Activated naive CD4-positive, alpha-beta T cell treated with anti-CD3 and anti-CD28 coated beads, Interleukin-2, amount 50 U/mL, for 16 hours (primary cell): ENCODE measurements around the gene LMAN2.
"Not testable (repeated sequence)": the region's sequence is repeated elsewhere in the genome, so short reads cannot be mapped to it uniquely, and the experiment has no call there.

ENCODE experiments used
- DNase-seq: peaks from one replicate; pipeline ENCODE4 v3.0.0-alpha.2; 2020

LMAN2 gene

GRCh38 chr5:177325868-177326381, 25.5 kb downstream of the LMAN2 start:
- DNase-seq, result no peak

DNA sequence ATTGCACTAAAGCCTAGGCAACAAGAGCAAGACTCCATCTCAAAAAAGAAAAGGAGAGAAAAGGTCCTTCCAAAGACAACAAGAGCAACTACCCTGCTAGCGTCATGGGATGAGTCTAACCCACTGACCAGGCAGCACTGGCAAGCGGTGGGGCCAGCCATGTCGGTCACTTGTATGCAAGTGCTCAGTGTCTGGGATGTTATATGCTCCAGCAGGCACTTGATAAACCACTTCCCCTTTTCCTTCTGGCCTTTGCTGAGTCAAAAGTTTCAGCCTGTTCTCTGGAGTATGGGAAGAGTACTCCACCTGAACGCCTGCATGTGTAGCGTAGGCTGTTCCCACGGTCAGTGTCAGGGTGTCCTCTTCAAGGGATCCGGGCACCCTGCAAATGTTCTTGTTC, 30.6 kb downstream of the LMAN2 start:
- DNase-seq, result no peak

- no peak for DNase-seq
Measured at GRCh38 chr5:177319913-177320588, 31.4 kb downstream of the LMAN2 start.

DNA sequence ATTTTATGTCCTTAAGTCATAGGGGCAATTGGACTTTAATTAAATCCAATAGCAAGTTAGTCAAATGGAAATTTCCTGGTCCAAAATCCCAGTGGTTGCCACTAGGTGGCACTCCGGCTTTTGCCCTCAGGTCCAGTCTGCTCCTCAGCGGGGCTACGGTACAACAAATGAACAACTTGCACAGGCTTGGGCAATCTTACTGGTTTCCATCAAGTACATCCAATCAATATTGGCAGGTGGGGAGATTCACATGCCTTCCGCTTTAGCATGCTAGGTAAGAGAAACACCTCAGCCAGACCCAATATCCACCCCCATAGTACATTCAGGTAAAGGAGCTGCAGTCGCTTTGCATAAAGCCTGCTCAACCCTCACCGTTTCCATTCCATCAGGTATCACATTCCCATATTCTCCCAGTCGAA, 33.5 kb downstream of the LMAN2 start:
- peak; percentile 75 for DNase-seq

GRCh38 chr5:177316005-177316404, 35.5 kb downstream of the LMAN2 start:
- DNase-seq, result no peak

GRCh38 chr5:177315411-177315810, 36.1 kb downstream of the LMAN2 start:
- DNase-seq, result no peak

DNA sequence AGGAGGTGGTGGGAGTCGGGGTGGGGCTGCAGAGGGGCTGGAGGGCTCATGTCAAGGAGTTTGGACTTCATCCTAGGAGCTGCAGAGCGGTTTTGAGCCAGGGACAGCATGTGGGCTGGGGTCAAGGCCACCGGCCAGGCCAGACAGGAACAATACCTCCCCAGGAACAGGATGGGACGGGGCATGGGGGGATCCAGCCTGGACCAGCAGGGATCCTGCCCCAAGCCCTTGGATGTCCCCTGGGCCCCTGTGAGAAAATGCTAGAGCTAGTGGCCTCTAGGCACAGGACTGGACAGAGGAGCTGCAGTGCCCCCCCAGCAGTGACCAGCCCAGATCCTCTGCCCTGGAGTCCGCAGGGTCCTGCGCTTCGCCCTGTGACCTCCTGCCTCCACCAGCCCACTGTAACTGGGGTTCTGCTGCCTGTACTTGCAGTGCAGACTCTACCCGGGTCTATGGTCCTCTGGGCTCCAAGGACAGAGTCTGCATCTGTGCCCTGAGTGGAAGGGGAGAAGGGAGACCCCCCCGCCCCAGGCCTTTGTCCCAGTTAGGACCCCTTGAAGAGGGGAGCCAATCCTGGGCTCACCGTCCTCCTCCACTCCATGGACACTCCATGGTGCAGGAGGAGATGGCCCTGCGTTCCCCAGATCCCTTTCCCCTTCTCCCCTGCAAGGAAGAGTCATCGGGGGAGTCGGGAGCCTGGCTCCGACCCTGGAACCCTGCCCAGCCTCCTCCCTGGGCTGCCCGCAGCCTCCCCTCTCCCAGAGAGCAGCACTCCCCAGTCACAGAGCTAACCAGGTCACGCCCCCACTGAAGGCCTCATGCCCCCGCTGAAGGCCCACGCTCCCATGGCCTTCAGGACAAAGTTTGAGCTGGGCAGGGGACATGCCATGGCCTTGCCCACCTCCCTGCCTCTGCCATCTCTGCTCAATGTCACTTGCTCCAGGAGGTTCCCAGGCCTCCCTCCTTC, 36.8 kb downstream of the LMAN2 start:
- no peak for DNase-seq

GRCh38 chr5:177313561-177314259, 37.8 kb downstream of the LMAN2 start:
- no peak for DNase-seq

DNA sequence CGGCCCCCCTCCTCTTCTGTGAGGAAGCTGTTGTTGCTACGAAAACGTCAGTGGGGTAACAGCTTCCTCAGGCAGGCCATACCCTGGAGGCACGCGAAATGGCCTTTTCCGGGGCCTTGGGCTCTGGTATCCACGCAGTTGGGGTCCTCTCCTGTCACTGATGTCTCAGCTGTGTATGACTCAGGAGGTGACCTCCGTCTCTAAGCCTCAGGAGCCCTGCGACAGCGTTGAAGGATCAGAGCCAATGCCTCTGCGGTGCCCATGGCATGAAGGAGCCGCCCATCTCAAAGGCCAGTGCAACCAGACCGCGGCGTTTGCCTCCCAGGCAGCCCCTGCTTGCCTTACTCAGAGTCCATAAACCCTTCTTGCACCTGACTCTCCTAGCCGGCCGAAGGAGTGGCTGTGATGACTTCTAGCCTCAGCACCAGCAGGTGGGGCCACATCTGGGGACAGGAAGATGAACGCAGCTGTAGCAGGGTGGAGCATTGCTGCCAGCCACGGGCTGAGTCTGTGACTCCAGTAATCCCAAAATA, 38.8 kb downstream of the LMAN2 start:
- no peak for DNase-seq

DNA sequence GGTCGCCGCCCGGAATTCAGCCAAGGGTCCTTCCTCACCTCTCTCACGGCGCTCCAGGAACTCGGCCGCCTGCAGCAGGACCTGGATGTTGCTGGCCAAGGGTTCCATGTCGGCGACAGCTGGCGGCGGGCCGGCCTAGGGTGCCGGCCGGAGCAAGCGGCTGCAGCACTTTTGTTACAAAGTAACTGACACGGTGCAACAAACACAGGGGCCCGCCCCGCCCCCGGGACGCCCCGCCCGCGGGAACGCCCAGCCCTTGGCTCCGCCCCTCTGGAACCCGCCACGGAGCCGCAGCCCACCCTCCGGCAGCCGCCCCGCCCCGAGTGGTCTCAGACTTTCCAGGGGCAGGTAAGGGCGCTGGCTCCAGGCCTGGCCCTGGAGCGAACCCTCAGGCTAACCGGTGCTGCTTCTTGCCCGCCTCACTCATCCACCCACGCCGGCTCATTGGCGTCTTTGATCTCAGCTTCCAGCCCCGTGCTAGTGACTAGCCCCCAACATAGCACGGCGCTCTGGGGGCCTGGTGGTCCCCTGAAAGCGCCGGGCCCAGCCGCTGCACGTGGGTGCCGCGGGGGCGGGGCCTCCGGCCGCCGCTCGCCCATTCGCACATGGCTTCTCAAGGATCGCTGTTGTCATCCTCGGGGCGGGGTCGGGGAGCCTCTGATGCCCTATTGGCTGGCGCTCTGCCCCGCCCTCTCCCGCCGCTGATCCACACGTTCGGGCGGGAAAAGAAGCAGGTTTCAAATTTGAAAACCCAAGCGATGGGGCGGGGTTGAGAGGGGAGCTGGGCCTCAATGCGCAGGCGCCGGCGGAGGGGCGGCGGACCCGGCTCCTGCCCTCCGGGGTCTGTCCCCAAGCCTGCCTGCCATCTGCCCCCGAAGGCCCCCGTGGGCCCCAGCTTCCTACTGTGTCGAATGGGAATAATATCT, 39.5 kb downstream of the LMAN2 start, which contains the start of gene MXD3:
Gene MXD3, minus strand, starts transcription at position 176 of the 926 bp plus-strand sequence. Its CDS starts 68 bp downstream, at position 108.
- DNase-seq, result peak; percentile 98

DNA sequence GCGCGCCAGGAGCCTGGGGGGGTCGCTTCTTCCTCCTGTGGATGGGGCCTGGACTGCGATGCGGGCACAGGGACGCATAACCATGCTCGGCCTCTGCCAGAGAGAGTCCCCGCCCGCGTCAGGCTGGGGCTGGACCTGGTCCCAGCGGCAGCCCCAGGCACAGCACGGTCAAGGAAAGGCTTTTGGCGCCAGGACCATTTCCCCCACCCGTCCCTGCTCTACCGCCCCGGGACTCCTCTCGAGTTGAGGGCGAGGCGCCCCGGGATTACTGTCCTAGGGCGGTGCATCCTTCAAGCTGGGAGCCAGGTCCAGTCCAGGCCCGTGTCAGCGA, 40.1 kb downstream of the LMAN2 start:
- DNase-seq, result no peak

DNA sequence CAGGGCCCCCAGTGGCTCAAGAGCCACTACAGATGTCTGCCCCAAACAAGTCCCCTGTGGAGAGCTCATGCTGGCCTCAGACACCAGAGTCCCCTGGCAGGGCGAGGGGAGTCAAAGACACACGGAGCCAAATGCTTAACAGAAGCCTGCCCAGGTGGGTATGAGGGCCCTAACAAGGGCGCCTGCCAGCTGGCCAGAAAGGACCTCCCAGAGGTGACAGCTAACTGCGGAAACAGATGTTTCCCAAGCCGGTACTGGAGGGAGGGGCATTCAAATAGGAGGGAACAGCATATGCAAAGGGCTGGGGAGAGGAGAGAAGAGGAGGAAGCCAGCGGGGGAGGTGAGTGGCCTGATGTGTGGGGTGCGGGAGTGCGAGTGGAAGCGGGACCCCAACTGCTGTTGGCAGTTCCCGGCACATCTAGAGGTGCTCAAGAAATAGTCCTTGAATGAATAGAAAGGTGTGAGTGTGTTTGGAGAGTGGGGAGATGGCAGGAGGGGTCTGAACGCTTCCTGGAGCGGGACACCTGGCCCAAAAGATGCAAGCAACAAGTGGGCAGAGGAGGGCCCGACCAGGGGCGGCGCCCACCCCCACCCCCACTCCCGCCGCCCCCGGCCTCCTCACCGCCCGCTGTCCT, 40.6 kb downstream of the LMAN2 start:
- no peak for DNase-seq

DNA sequence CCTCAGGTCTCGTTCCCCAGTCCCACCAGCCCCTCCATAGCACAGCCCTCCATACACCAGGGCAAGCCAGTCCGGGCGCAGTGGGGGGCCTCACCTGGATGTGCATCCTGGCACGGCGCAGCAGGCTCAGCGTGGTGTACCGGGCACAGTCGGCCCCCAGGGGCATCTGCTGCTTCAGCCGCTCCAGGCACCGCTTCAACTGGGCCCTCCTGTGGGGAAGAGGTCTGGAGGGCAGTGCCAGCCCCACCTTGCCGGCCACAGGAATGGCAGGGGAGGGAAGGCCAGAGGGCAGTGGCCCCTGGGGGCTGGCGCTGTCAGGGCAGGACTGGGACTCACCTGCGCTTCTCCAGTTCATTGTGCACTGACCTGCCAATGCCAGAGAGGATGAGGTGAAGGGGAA, 41.1 kb downstream of the LMAN2 start:
- no peak for DNase-seq

GRCh38 chr5:177309351-177310191, 41.9 kb downstream of the LMAN2 start:
- peak; percentile 74 for DNase-seq

GRCh38 chr5:177308740-177309139, 42.7 kb downstream of the LMAN2 start:
- no peak for DNase-seq

GRCh38 chr5:177307544-177308363, 43.7 kb downstream of the LMAN2 start:
- no peak for DNase-seq

DNA sequence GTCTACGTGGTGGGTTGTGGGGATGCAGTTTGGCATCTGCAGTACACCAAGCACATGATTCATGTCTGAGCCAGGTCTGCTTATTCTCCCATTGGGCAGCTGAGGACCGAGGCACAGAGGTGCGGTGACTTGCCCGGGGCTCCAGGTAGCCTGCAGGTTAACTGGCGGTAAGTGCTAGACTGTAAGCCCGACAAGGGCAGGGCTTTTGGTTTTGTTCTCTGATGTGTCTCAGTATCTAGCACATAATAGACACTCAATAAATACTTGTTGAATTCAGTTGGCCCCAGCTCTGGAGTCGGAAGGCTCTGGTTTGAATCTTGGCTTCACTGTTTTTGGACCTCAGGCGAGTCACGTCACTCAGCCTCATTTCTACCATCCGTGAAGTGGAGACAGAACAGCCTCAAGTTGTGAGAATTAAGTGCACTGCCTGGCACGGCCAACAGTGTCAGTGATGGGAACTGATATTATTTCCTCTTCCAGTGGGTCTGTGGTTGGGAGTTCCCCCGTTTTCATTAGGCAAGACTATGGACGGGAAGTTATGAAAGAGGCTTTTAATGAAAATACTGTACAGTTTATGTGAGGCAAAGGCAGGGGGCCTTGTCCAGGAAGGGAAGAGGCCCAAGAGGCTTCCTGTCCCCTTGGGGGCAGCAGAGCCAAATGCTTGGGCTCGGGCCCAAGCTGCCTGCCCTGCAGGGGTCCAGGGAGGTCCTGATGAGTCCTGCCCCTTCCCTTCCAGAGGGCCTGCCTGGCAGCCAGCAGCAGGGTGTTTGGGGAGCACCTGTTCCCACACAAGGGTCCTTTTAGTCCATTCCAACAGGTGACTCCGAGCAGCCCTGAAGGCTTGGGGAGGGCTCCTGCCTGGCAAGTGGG, 44.6 kb downstream of the LMAN2 start:
- no peak for DNase-seq

GRCh38 chr5:177306103-177306640, 45.3 kb downstream of the LMAN2 start:
- DNase-seq, result not testable (repeated sequence)
